GM23338 (cell line): ENCODE measurements around the gene SLC16A9. TPM values are rescaled to one million over a fixed set of nuclear protein-coding genes. Genes with fewer than 3 reads are reported as not detected.

ENCODE experiments used
- ATAC-seq: fragments of 200-7000 bp; cut with Tn5 transposase; 3 replicates; pipeline ENCODE4 v1.9.1; 2020
- DNase-seq: peaks from one replicate; pipeline ENCODE4 v3.0.0-alpha.2; 2015; ENCODE audit warnings: low spot score
- H2AFZ ChIP-seq: fragments of 200-600 bp; sonication (generic); 2 replicates; pipeline ENCODE4 v1.8.0; 2016; ENCODE audit warnings: antibody characterized with exemption, mild to moderate bottlenecking, moderate library complexity
- H3F3A ChIP-seq: fragments of 200-600 bp; sonication (generic); replicated peaks from 2 replicates; pipeline ENCODE4 v1.8.0; 2017; ENCODE audit warnings: antibody characterized with exemption, mixed run types, low read depth
- H3K27ac ChIP-seq: fragments of 200-600 bp; sonication (generic); 2 replicates; pipeline ENCODE4 v1.6.1; 2016; ENCODE audit warnings: low read depth
- H3K27me3 ChIP-seq: fragments of 200-600 bp; sonication (generic); 2 replicates; pipeline ENCODE4 v1.8.0; 2016; ENCODE audit warnings: mild to moderate bottlenecking, mixed run types, moderate library complexity; ENCODE audit not compliant: insufficient read depth
- H3K36me3 ChIP-seq: fragments of 200-600 bp; sonication (generic); 2 replicates; pipeline ENCODE4 v1.8.0; 2016; ENCODE audit warnings: mild to moderate bottlenecking; ENCODE audit not compliant: insufficient read depth
- H3K4me1 ChIP-seq: fragments of 200-600 bp; sonication (generic); 2 replicates; pipeline ENCODE4 v1.8.0; 2016; ENCODE audit warnings: mild to moderate bottlenecking, moderate library complexity; ENCODE audit not compliant: insufficient read depth
- H3K4me2 ChIP-seq: fragments of 200-600 bp; sonication (generic); 2 replicates; pipeline ENCODE4 v1.7.1; 2017; ENCODE audit warnings: mixed run types
- H3K4me3 ChIP-seq: fragments of 200-600 bp; sonication (generic); 2 replicates; pipeline ENCODE4 v1.6.1; 2016; ENCODE audit warnings: mixed run types
- H3K79me2 ChIP-seq: fragments of 200-600 bp; sonication (generic); replicated peaks from 2 replicates; pipeline ENCODE4 v1.8.0; 2017; ENCODE audit warnings: mild to moderate bottlenecking; ENCODE audit not compliant: insufficient read depth
- H3K9me2 ChIP-seq: fragments of 200-600 bp; sonication (generic); 2 replicates; pipeline ENCODE4 v1.8.0; 2017; ENCODE audit not compliant: insufficient read depth
- H4K20me1 ChIP-seq: fragments of 200-600 bp; sonication (generic); replicated peaks from 2 replicates; pipeline ENCODE4 v1.8.0; 2017; ENCODE audit warnings: mild to moderate bottlenecking; ENCODE audit not compliant: insufficient read depth
- H3K27ac Mint-ChIP-seq: 2 replicates; pipeline ENCODE4 v1.8.0; 2020; ENCODE audit warnings: inconsistent platforms, mild to moderate bottlenecking, moderate library complexity, mixed read lengths
- H3K27me3 Mint-ChIP-seq: 3 replicates; pipeline ENCODE4 v1.8.0; 2022; ENCODE audit warnings: low read depth, mild to moderate bottlenecking, moderate library complexity, mixed read lengths, inconsistent platforms; ENCODE audit not compliant: insufficient read depth, poor library complexity
- H3K36me3 Mint-ChIP-seq: 3 replicates; pipeline ENCODE4 v1.8.0; 2021; ENCODE audit warnings: low read depth, mild to moderate bottlenecking, inconsistent platforms, moderate library complexity, mixed read lengths
- H3K4me1 Mint-ChIP-seq: 3 replicates; pipeline ENCODE4 v1.8.0; 2020; ENCODE audit warnings: mild to moderate bottlenecking, inconsistent platforms, mixed read lengths
- H3K4me3 Mint-ChIP-seq: 3 replicates; pipeline ENCODE4 v1.8.0; 2021; ENCODE audit warnings: moderate library complexity, mild to moderate bottlenecking, inconsistent platforms, mixed read lengths
- H3K9me3 Mint-ChIP-seq: 3 replicates; pipeline ENCODE4 v1.8.0; 2020; ENCODE audit warnings: moderate library complexity, mild to moderate bottlenecking, inconsistent platforms, mixed read lengths
- EZH2phosphoT487 ChIP-seq: fragments of 200-600 bp; sonication (generic); IDR thresholded peaks from one replicate; pipeline ENCODE4 v1.8.1; 2018; ENCODE audit warnings: antibody characterized with exemption; ENCODE audit not compliant: unreplicated experiment
- JUNB ChIP-seq: IDR thresholded peaks from one replicate; pipeline ENCODE4 v1.6.1; 2016; ENCODE audit warnings: antibody characterized with exemption; ENCODE audit not compliant: unreplicated experiment
- NANOG ChIP-seq: IDR thresholded peaks from 2 replicates; pipeline ENCODE4 v1.6.1; 2016; ENCODE audit warnings: antibody characterized with exemption, borderline replicate concordance
- ZNF331 ChIP-seq: fragments of 250-450 bp; sonication (Bioruptor Pico); IDR thresholded peaks from 2 replicates; pipeline ENCODE4 v1.5.0; 2020; ENCODE audit warnings: low read depth, mild to moderate bottlenecking, moderate library complexity
- ZNF462 ChIP-seq: fragments of 250-450 bp; sonication (Bioruptor Pico); IDR thresholded peaks from 2 replicates; pipeline ENCODE4 v1.5.0; 2020; ENCODE audit warnings: mild to moderate bottlenecking, moderate library complexity
- polyA plus RNA-seq: library from polyadenylated mRNA; unstranded; fragments of >200 nt; fragmentation: Nextera tagmentation; extraction: Ambion mirVana; gene quantifications from 2 replicates; pipeline ENCODE4 v1.2.1, GENCODE V29; 2016
- total RNA-seq: library from RNA; depleted of rRNA; stranded (reverse); fragments of >200 nt; shearing (Covaris generic); gene quantifications from 2 replicates; pipeline ENCODE4 v1.2.3, GENCODE V29; 2014

The SLC16A9 gene
- total and polyA plus RNA-seq, 2 experiments from 2014 or later = 6.5 to 11.4 TPM

- no peak for TF ChIP-seq EZH2phosphoT487
- no peak for TF ChIP-seq ZNF331
- TF ChIP-seq JUNB = no peak
- no peak for TF ChIP-seq NANOG
Observed at GRCh38 chr10:59750155-59750945, 40.7 kb upstream of the SLC16A9 start (continued).

DNA sequence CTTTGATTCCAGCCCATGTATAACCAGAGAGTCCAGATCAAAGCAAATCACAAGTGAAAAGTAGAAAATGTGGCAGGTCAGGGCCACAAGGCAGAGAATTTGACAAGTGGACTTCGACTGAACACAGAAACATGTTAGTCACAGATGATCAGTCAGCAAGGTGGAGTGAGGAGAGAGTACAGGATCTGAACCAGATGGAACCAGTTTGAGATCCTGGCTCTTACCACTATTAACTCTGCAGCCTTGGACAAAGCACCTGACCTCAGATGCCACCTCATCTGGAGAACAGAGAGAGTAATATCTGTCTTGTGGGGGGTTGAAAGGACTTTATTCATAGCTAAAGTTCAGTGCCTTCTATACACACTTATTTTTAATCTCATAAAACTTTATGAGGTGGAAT is 39.2 kb upstream of the SLC16A9 start:
- Histone ChIP-seq H2AFZ (no peak overlapping the region), H4K20me1 (no peaks in the 10 kb centered on the region), H3F3A (no peaks in the 10 kb centered on the region), H3K27ac (no peak overlapping the region), H3K4me2 (no peak overlapping the region), H3K9me2 (no peaks in the 10 kb centered on the region), H3K4me3 (no peak overlapping the region), H3K79me2 (no peaks in the 10 kb centered on the region), H3K27me3 (no peaks in the 10 kb centered on the region), H3K4me1 (no peaks in the 10 kb centered on the region), H3K36me3 (no peaks in the 10 kb centered on the region)
- Mint-ChIP-seq H3K36me3 (peaks cover 6% of the 10 kb centered on the region; the same call in 2 of the 3 replicates), H3K27ac (no peak overlapping the region), H3K27me3 (peaks cover 7% of the 10 kb centered on the region), H3K9me3 (peaks cover 15% of the 10 kb centered on the region), H3K4me1 (no peaks in the 10 kb centered on the region), H3K4me3 (no peak overlapping the region)
- TF ChIP-seq EZH2phosphoT487 = no peak
- TF ChIP-seq JUNB = no peak
- no peak for TF ChIP-seq ZNF462
- DNase-seq (no peak), ATAC-seq (no peak)
